H9 (cell line): ENCODE data around the gene OXCT1. TPM values are rescaled to one million over a fixed set of nuclear protein-coding genes. Genes with fewer than 3 reads are reported as not detected.

Experiments used
- DNase-seq: peaks from one replicate; pipeline ENCODE4 v3.0.0-alpha.2; 2017
- H2AFZ ChIP-seq: one replicate; pipeline ENCODE4 v1.6.1; 2013; ENCODE audit warnings: mild to moderate bottlenecking, low read length, control low read depth, moderate library complexity
- H2AK5ac ChIP-seq: 2 replicates; pipeline ENCODE4 v1.6.1; 2013; ENCODE audit warnings: low read length, control low read depth, mixed read lengths; ENCODE audit not compliant: insufficient read length
- H2BK120ac ChIP-seq: one replicate; pipeline ENCODE4 v1.6.1; 2013; ENCODE audit warnings: low read depth, mild to moderate bottlenecking, low read length, control low read depth, inconsistent platforms; ENCODE audit not compliant: poor library complexity, severe bottlenecking
- H2BK12ac ChIP-seq: 2 replicates; pipeline ENCODE4 v1.6.1; 2013; ENCODE audit warnings: low read length, control low read depth, mixed read lengths, low read depth; ENCODE audit not compliant: insufficient read length
- H2BK15ac ChIP-seq: 2 replicates; pipeline ENCODE4 v1.6.1; 2013; ENCODE audit warnings: low read depth, low read length, control low read depth
- H2BK20ac ChIP-seq: one replicate; pipeline ENCODE4 v1.6.1; 2013; ENCODE audit warnings: low read depth, mild to moderate bottlenecking, low read length, control low read depth, inconsistent platforms; ENCODE audit not compliant: poor library complexity, severe bottlenecking
- H2BK5ac ChIP-seq: 2 replicates; pipeline ENCODE4 v1.6.1; 2013; ENCODE audit warnings: low read length, control low read depth, mixed read lengths; ENCODE audit not compliant: insufficient read length
- H3K14ac ChIP-seq: 2 replicates; pipeline ENCODE4 v1.6.1; 2013; ENCODE audit warnings: low read length, control low read depth; ENCODE audit not compliant: insufficient read depth
- H3K18ac ChIP-seq: 2 replicates; pipeline ENCODE4 v1.6.1; 2013; ENCODE audit warnings: low read depth, mild to moderate bottlenecking, mixed read lengths, low read length, control low read depth; ENCODE audit not compliant: insufficient read length
- H3K23ac ChIP-seq: 2 replicates; pipeline ENCODE4 v1.6.1; 2013; ENCODE audit warnings: low read length, control low read depth, mixed read lengths, low read depth; ENCODE audit not compliant: insufficient read length
- H3K23me2 ChIP-seq: 2 replicates; pipeline ENCODE4 v1.6.1; 2013; ENCODE audit warnings: low read depth, mild to moderate bottlenecking, mixed read lengths, low read length, control low read depth; ENCODE audit not compliant: insufficient read length, poor library complexity, severe bottlenecking
- H3K27ac ChIP-seq: 2 replicates; pipeline ENCODE4 v1.5.1; 2013; ENCODE audit warnings: low read length, control low read depth, mixed read lengths, low read depth; ENCODE audit not compliant: insufficient read length
- H3K27me3 ChIP-seq: 2 replicates; pipeline ENCODE4 v1.6.1; 2013; ENCODE audit warnings: low read length, control low read depth, inconsistent platforms; ENCODE audit not compliant: insufficient read depth
- H3K4ac ChIP-seq: 2 replicates; pipeline ENCODE4 v1.6.1; 2013; ENCODE audit warnings: low read depth, mild to moderate bottlenecking, control low read depth, inconsistent platforms, low read length, moderate library complexity
- H3K4me1 ChIP-seq: 2 replicates; pipeline ENCODE4 v1.6.1; 2013; ENCODE audit warnings: low read length, control low read depth, inconsistent platforms; ENCODE audit not compliant: insufficient read depth
- H3K4me2 ChIP-seq: 2 replicates; pipeline ENCODE4 v1.6.1; 2013; ENCODE audit warnings: low read length, control low read depth, mixed read lengths; ENCODE audit not compliant: insufficient read length, insufficient read depth
- H3K56ac ChIP-seq: 2 replicates; pipeline ENCODE4 v1.6.1; 2013; ENCODE audit warnings: low read depth, mild to moderate bottlenecking, mixed read lengths, low read length, control low read depth; ENCODE audit not compliant: insufficient read length
- H3K79me1 ChIP-seq: 2 replicates; pipeline ENCODE4 v1.6.1; 2013; ENCODE audit warnings: low read depth, mild to moderate bottlenecking, moderate library complexity, low read length, control low read depth, inconsistent platforms; ENCODE audit not compliant: insufficient read depth, poor library complexity, severe bottlenecking
- H3K79me2 ChIP-seq: 2 replicates; pipeline ENCODE4 v1.6.1; 2013; ENCODE audit warnings: low read length, control low read depth, inconsistent platforms; ENCODE audit not compliant: insufficient read depth
- H3K9ac ChIP-seq: 2 replicates; pipeline ENCODE4 v1.6.1; 2013; ENCODE audit warnings: low read length, control low read depth, mixed read lengths; ENCODE audit not compliant: insufficient read length; ENCODE audit errors: extremely low read depth
- H3K9me3 ChIP-seq: one replicate; pipeline ENCODE4 v1.6.1; 2013; ENCODE audit warnings: low read depth, low read length, inconsistent platforms; ENCODE audit not compliant: control insufficient read depth
- H3T11ph ChIP-seq: one replicate; pipeline ENCODE4 v1.6.1; 2013; ENCODE audit warnings: mild to moderate bottlenecking, low read length, control low read depth, inconsistent platforms
- H4K20me1 ChIP-seq: one replicate; pipeline ENCODE4 v1.6.1; 2013; ENCODE audit not compliant: control insufficient read depth, insufficient read length, insufficient read depth
- H4K5ac ChIP-seq: 2 replicates; pipeline ENCODE4 v1.6.1; 2013; ENCODE audit warnings: low read depth, mild to moderate bottlenecking, mixed read lengths, low read length, control low read depth; ENCODE audit not compliant: insufficient read length
- H4K8ac ChIP-seq: replicated peaks from 2 replicates; pipeline ENCODE4 v1.6.1; 2013; ENCODE audit warnings: low read length, control low read depth, mixed read lengths, low read depth; ENCODE audit not compliant: insufficient read length
- H4K91ac ChIP-seq: 2 replicates; pipeline ENCODE4 v1.6.1; 2013; ENCODE audit warnings: low read depth, mild to moderate bottlenecking, moderate library complexity, mixed read lengths, low read length, control low read depth; ENCODE audit not compliant: insufficient read length
- H3K27ac Mint-ChIP-seq, 3 experiments: 2 replicates in 2 of 3; 3 replicates in 1 of 3; pipeline ENCODE4 v1.8.0; 2020 to 2021; ENCODE audit warnings: mixed read lengths in 3 of 3, mild to moderate bottlenecking in 1 of 3, moderate library complexity in 1 of 3
- H3K27me3 Mint-ChIP-seq: 2 replicates; pipeline ENCODE4 v1.8.0; 2021; ENCODE audit warnings: low read depth, mild to moderate bottlenecking, moderate library complexity, mixed read lengths
- H3K36me3 Mint-ChIP-seq, 3 experiments: 2 replicates in 2 of 3; 3 replicates in 1 of 3; pipeline ENCODE4 v1.8.0; 2020 to 2021; ENCODE audit warnings: low read depth in 3 of 3, mixed read lengths in 3 of 3; ENCODE audit not compliant: insufficient read depth in 1 of 3
- H3K4me1 Mint-ChIP-seq, 2 experiments: 2 replicates each; pipeline ENCODE4 v1.8.0; 2020; ENCODE audit warnings: mixed read lengths in 2 of 2
- H3K4me3 Mint-ChIP-seq, 2 experiments: 2 replicates in 1 of 2; 3 replicates in 1 of 2; pipeline ENCODE4 v1.8.0; 2020 to 2021; ENCODE audit warnings: mild to moderate bottlenecking in 2 of 2, mixed read lengths in 2 of 2, moderate library complexity in 1 of 2
- H3K9me3 Mint-ChIP-seq, 2 experiments: 2 replicates in 1 of 2; 3 replicates in 1 of 2; pipeline ENCODE4 v1.8.0; 2020; ENCODE audit warnings: mild to moderate bottlenecking in 2 of 2, mixed read lengths in 2 of 2, moderate library complexity in 1 of 2
- WGBS: extraction: QIAGEN DNeasy Blood & Tissue Kit; methylation state at CpG from one replicate; pipeline ENCODE4 v1.1.7; 2013; ENCODE audit warnings: missing lambda C conversion rate, low lambda C conversion rate, mixed read lengths; ENCODE audit not compliant: insufficient read length; ENCODE audit errors: extremely low coverage; 5-methylcytosine and 5-hydroxymethylcytosine counted together
- total RNA-seq: library from RNA; stranded (reverse); gene quantifications from 2 replicates; pipeline ENCODE4 v1.2.1, GENCODE V29; 2021
- TF ChIP-seq, protein P1 (sequence below): fragments of 200-600 bp; sonication (generic); conservative IDR thresholded peaks from 3 replicates; pipeline ENCODE4 v1.8.0; 2021; ENCODE audit warnings: antibody characterized with exemption, mild to moderate bottlenecking

OXCT1 gene
- total RNA-seq, 1 experiment from 2014 or later: 25.6 TPM

DNA sequence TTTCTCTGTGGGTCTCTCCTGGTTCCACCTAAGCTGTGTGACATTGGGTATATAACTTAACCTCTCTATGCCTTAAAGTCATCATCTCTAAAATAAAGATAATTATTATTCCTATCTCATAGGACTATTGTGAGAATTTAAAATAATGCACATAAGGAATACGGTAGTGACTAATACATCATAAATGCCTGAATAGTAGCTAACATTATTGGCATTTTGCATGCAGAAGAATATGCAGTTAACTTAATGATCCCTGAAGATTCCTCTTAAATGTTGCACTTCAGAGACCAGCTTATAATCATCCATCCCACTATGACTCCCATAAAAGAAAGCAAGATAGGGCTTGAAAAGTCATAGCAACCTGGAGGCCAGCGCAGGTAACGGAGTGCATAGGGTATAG, 32.4 kb downstream of the OXCT1 start:
- no peak overlapping the region for H3K4ac ChIP-seq
- H4K8ac ChIP-seq: no peak overlapping the region
- Mint-ChIP-seq H3K36me3 (peaks cover 3 to 17% (median 7%) of the 10 kb centered on the region in 3 experiments; a peak in 6 of 7 replicates), H3K4me1 (no peaks in the 10 kb centered on the region), H3K27me3 (no peaks in the 10 kb centered on the region), H3K9me3 (no peaks in the 10 kb centered on the region; a peak in 1 of 5 replicates), H3K27ac (no peak overlapping the region), H3K4me3 (no peak overlapping the region)
- TF ChIP-seq, protein P1, sequence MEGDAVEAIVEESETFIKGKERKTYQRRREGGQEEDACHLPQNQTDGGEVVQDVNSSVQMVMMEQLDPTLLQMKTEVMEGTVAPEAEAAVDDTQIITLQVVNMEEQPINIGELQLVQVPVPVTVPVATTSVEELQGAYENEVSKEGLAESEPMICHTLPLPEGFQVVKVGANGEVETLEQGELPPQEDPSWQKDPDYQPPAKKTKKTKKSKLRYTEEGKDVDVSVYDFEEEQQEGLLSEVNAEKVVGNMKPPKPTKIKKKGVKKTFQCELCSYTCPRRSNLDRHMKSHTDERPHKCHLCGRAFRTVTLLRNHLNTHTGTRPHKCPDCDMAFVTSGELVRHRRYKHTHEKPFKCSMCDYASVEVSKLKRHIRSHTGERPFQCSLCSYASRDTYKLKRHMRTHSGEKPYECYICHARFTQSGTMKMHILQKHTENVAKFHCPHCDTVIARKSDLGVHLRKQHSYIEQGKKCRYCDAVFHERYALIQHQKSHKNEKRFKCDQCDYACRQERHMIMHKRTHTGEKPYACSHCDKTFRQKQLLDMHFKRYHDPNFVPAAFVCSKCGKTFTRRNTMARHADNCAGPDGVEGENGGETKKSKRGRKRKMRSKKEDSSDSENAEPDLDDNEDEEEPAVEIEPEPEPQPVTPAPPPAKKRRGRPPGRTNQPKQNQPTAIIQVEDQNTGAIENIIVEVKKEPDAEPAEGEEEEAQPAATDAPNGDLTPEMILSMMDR: no peak
- H3K23me2 ChIP-seq: no peaks in the 10 kb centered on the region
- H3K79me2 ChIP-seq: no peaks in the 10 kb centered on the region
- no peak overlapping the region for H2BK120ac ChIP-seq
- no peak overlapping the region for H2AK5ac ChIP-seq
- H3K18ac ChIP-seq: no peak overlapping the region
- no peak overlapping the region for H4K5ac ChIP-seq
- no peak overlapping the region for H3K23ac ChIP-seq
- H2BK12ac ChIP-seq: no peak overlapping the region
- no peak overlapping the region for H2AFZ ChIP-seq
- H3K79me1 ChIP-seq: no peaks in the 10 kb centered on the region
- DNase-seq: no peak
- no peak overlapping the region for H3T11ph ChIP-seq
- no peaks in the 10 kb centered on the region for H3K27me3 ChIP-seq
- no peaks in the 10 kb centered on the region for H3K9me3 ChIP-seq
- H3K4me1 ChIP-seq: no peaks in the 10 kb centered on the region
- no peak overlapping the region for H3K9ac ChIP-seq
- no peak overlapping the region for H3K14ac ChIP-seq
- H2BK20ac ChIP-seq: no peak overlapping the region
- no peak overlapping the region for H3K56ac ChIP-seq
- H2BK5ac ChIP-seq: no peak overlapping the region
- no peaks in the 10 kb centered on the region for H4K20me1 ChIP-seq
- H4K91ac ChIP-seq: no peak overlapping the region
- no peak overlapping the region for H3K27ac ChIP-seq
- H3K4me2 ChIP-seq: no peak overlapping the region
- H2BK15ac ChIP-seq: no peak overlapping the region
- no CpG with 5 or more reads among the region's 3 CpGs for WGBS
